Measurements from ENCODE around the gene FES. TPM values are rescaled to one million over a fixed set of nuclear protein-coding genes. Genes with fewer than 3 reads are reported as not detected.

FES gene
- total RNA-seq, 2 experiments from 2014 or later = 3.2 to 3.3 TPM

DNA sequence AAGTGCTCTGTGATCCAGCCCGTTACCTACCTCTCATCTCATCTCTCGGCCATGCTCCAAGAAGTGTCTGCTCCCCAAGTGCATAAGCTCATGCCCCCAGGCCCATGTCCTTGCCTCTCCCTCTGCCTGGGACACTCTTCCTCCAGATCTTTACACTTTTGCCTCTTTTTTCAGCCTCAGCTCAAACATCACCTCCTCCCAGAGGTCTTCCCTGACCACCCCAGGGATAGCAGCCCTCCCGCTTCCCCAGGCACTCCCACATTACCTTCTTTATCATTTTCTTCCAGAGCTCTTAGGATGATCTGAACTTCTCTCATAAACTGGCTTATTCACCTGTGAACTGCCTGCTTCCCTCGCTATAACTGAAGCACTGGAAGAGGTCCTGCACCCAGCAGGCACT, 18.6 kb upstream of the FES start:
- Histone ChIP-seq H3K9me3 (ENCODE audit: low read length) (no peaks in the 10 kb centered on the region), H4K20me1 (ENCODE audit: insufficient read depth, low read length) (no peaks in the 10 kb centered on the region), H3K4me1 (ENCODE audit: insufficient read depth, low read length, poor library complexity, severe bottlenecking) (peaks cover 17% of the 10 kb centered on the region), H3K36me3 (ENCODE audit: insufficient read depth, low read length) (no peaks in the 10 kb centered on the region), H3K79me2 (ENCODE audit: insufficient read depth, low read depth, low read length) (no peaks in the 10 kb centered on the region), H2AFZ (ENCODE audit: low read length) (no peak overlapping the region), H3K9me2 (ENCODE audit: insufficient read depth, low read length) (no peaks in the 10 kb centered on the region), H3K4me3 (ENCODE audit: low read depth, low read length, poor library complexity, severe bottlenecking) (no peak overlapping the region), H3K4me2 (ENCODE audit: low read length) (no peak overlapping the region), H3K27ac (ENCODE audit: low read depth, low read length, poor library complexity, severe bottlenecking) (no peak overlapping the region)
- no TSS peak for BruUV-seq (replicated peaks)
- CTCF ChIA-PET (ENCODE audit: unreplicated experiment) = no interaction called here
- no peak for DNase-seq (ENCODE audit: low spot score)
- intact Hi-C loops (cut with micrococcal nuclease; ENCODE audit: unreplicated experiment) = no loop called here
- TF ChIP-seq, protein P1, sequence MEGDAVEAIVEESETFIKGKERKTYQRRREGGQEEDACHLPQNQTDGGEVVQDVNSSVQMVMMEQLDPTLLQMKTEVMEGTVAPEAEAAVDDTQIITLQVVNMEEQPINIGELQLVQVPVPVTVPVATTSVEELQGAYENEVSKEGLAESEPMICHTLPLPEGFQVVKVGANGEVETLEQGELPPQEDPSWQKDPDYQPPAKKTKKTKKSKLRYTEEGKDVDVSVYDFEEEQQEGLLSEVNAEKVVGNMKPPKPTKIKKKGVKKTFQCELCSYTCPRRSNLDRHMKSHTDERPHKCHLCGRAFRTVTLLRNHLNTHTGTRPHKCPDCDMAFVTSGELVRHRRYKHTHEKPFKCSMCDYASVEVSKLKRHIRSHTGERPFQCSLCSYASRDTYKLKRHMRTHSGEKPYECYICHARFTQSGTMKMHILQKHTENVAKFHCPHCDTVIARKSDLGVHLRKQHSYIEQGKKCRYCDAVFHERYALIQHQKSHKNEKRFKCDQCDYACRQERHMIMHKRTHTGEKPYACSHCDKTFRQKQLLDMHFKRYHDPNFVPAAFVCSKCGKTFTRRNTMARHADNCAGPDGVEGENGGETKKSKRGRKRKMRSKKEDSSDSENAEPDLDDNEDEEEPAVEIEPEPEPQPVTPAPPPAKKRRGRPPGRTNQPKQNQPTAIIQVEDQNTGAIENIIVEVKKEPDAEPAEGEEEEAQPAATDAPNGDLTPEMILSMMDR (conservative IDR thresholded peaks at IDR 0.05; ENCODE audit: low read length) = no peak
- no peak for TF ChIP-seq EZH2phosphoT487 (IDR thresholded peaks at IDR 0.05; ENCODE audit: borderline replicate concordance, low read depth, low read length)
- POLR2A ChIA-PET = interaction anchor here (0.6 kb wide), 1 partner anchor 353 kb away, joined by 3 read pairs; no protein-coding TSS in a partner anchor

DNA sequence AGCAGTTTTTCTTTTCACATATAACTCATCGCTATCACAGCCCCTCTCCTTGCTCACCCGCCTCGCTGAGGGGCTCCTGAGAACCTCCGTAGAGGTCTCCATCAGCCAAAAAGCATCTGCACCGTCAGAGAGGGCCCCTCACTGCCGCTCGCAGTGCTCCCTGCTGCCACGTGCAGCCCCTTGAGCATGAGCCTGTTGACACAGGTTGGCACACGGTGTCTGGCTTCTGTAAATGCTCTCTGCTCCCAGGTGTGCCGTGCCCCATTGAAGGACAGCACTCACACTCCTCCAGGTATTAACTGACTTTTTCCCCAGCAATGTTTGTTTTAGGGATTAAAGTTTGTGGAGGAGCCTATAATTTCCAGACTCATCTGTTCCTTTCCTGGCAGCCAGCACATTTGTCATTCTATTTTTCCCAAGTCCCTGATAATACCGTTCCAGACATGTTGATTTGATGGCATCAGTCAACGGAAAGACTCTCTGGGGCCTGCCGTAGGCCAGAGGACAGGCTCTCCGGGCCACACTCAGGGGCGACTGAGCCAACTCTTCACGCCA, 18.1 kb upstream of the FES start:
- Histone ChIP-seq H2AFZ (ENCODE audit: low read length) (no peak overlapping the region), H3K79me2 (ENCODE audit: insufficient read depth, low read depth, low read length) (no peaks in the 10 kb centered on the region), H3K4me3 (ENCODE audit: low read depth, low read length, poor library complexity, severe bottlenecking) (no peak overlapping the region), H3K9me3 (ENCODE audit: low read length) (no peaks in the 10 kb centered on the region), H3K4me2 (ENCODE audit: low read length) (no peak overlapping the region), H3K27ac (ENCODE audit: low read depth, low read length, poor library complexity, severe bottlenecking) (no peak overlapping the region), H3K36me3 (ENCODE audit: insufficient read depth, low read length) (no peaks in the 10 kb centered on the region), H3K9me2 (ENCODE audit: insufficient read depth, low read length) (no peaks in the 10 kb centered on the region), H4K20me1 (ENCODE audit: insufficient read depth, low read length) (no peaks in the 10 kb centered on the region), H3K4me1 (ENCODE audit: insufficient read depth, low read length, poor library complexity, severe bottlenecking) (peaks cover 21% of the 10 kb centered on the region)
- CTCF ChIA-PET (ENCODE audit: unreplicated experiment) = no interaction called here
- POLR2A ChIA-PET = interaction anchor here (0.6 kb wide), 1 partner anchor 354 kb away, joined by 3 read pairs; no protein-coding TSS in a partner anchor
- intact Hi-C loops (cut with micrococcal nuclease; ENCODE audit: unreplicated experiment) = no loop called here
- TF ChIP-seq, protein P1 (conservative IDR thresholded peaks at IDR 0.05; ENCODE audit: low read length) = no peak
- TF ChIP-seq EZH2phosphoT487 (IDR thresholded peaks at IDR 0.05; ENCODE audit: borderline replicate concordance, low read depth, low read length) = no peak
- no TSS peak for BruUV-seq (replicated peaks)
- no peak for DNase-seq (ENCODE audit: low spot score)

DNA sequence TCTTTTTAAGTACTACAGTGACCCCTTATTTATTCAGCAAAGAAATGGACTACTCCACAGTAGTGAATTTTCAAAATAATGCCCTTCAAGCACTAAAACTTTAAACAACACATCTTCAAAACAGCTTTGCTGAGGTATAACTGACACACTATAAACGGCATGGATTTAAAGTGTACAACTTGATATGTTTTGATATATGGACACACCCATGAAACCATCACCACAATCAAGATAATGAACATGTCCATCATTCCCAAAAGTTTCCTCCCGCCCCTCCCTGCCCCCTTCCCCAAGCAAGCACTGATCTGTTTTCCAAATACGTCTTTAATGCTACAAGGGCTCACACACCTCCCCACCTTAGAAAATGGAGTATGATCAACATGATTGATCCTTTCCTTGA, 17.5 kb upstream of the FES start:
- CTCF ChIA-PET (ENCODE audit: unreplicated experiment) = no interaction called here

More for the DNA sequence above, 17.5 kb upstream of the FES start:
- Histone ChIP-seq H3K9me2 (ENCODE audit: insufficient read depth, low read length) (no peaks in the 10 kb centered on the region), H3K79me2 (ENCODE audit: insufficient read depth, low read depth, low read length) (no peaks in the 10 kb centered on the region), H3K4me3 (ENCODE audit: low read depth, low read length, poor library complexity, severe bottlenecking) (no peak overlapping the region), H4K20me1 (ENCODE audit: insufficient read depth, low read length) (no peaks in the 10 kb centered on the region), H2AFZ (ENCODE audit: low read length) (no peak overlapping the region), H3K36me3 (ENCODE audit: insufficient read depth, low read length) (no peaks in the 10 kb centered on the region), H3K4me1 (ENCODE audit: insufficient read depth, low read length, poor library complexity, severe bottlenecking) (peaks cover 22% of the 10 kb centered on the region), H3K9me3 (ENCODE audit: low read length) (no peaks in the 10 kb centered on the region), H3K27ac (ENCODE audit: low read depth, low read length, poor library complexity, severe bottlenecking) (no peak overlapping the region), H3K4me2 (ENCODE audit: low read length) (no peak overlapping the region)
- intact Hi-C loops (cut with micrococcal nuclease; ENCODE audit: unreplicated experiment) = no loop called here
- POLR2A ChIA-PET = no interaction called here
- BruUV-seq (replicated peaks) = no TSS peak
- TF ChIP-seq EZH2phosphoT487 (IDR thresholded peaks at IDR 0.05; ENCODE audit: borderline replicate concordance, low read depth, low read length) = no peak
- TF ChIP-seq, protein P1 (conservative IDR thresholded peaks at IDR 0.05; ENCODE audit: low read length) = no peak
- no peak for DNase-seq (ENCODE audit: low spot score)

Data from OCI-LY7 (cell line).